HepG2 (cell line): ENCODE results near the gene GOT2. TPM values are rescaled to one million over a fixed set of nuclear protein-coding genes. Genes with fewer than 3 reads are reported as not detected.

Experiments
- BORCS8-MEF2B ChIP-seq: sonication (generic); formaldehyde crosslinking; IDR thresholded peaks from 2 replicates; pipeline ENCODE4 v1.8.0; 2022; ENCODE audit warnings: mild to moderate bottlenecking, missing genetic modification reagents
- ESRRA ChIP-seq: sonication (generic); formaldehyde crosslinking; IDR thresholded peaks from 2 replicates; pipeline ENCODE4 v1.5.1; 2020; ENCODE audit warnings: mild to moderate bottlenecking, low read depth, missing genetic modification reagents
- FOXA3 ChIP-seq: IDR thresholded peaks from 2 replicates; pipeline ENCODE4 v1.6.1; 2016; ENCODE audit warnings: missing genetic modification reagents, missing compliant biosample characterization
- GMEB2 ChIP-seq: IDR thresholded peaks from 2 replicates; pipeline ENCODE4 v1.6.1; 2016; ENCODE audit warnings: missing biosample characterization, missing genetic modification reagents, low read depth
- GRHL1 ChIP-seq: sonication (generic); formaldehyde crosslinking; conservative IDR thresholded peaks from 2 replicates; pipeline ENCODE4 v1.8.0; 2022; ENCODE audit warnings: missing genetic modification reagents
- RORA ChIP-seq: sonication (generic); formaldehyde crosslinking; IDR thresholded peaks from 2 replicates; pipeline ENCODE4 v1.5.0; 2020; ENCODE audit warnings: mild to moderate bottlenecking, missing genetic modification reagents, moderate library complexity
- SOX6 ChIP-seq, 2 experiments: fragments of 450-650 bp in 1 of 2; sonication (generic) in 1 of 2; formaldehyde crosslinking in 1 of 2; IDR thresholded peaks; 2 replicates each; pipeline versions ENCODE4 v1.4.0 to v1.6.1; 2017 to 2020; ENCODE audit warnings: antibody characterized with exemption in 1 of 2, mild to moderate bottlenecking in 1 of 2, missing genetic modification reagents in 1 of 2
- TCF12 ChIP-seq, 2 experiments: fragments of 450-650 bp in 1 of 2; sonication (generic) in 1 of 2; formaldehyde crosslinking in 1 of 2; IDR thresholded peaks; 2 replicates each; pipeline versions ENCODE4 v1.6.1 to v1.8.0; 2017 to 2022; ENCODE audit warnings: antibody characterized with exemption in 1 of 2, mild to moderate bottlenecking in 1 of 2, missing genetic modification reagents in 1 of 2, moderate library complexity in 1 of 2
- TCF7 ChIP-seq: sonication (generic); IDR thresholded peaks from 2 replicates; pipeline ENCODE4 v1.6.1; 2016; ENCODE audit warnings: antibody characterized with exemption, low read depth
- TRAFD1 ChIP-seq: sonication (generic); formaldehyde crosslinking; IDR thresholded peaks from 2 replicates; pipeline ENCODE4 v1.5.1; 2020; ENCODE audit warnings: missing genetic modification reagents, mild to moderate bottlenecking, borderline replicate concordance
- ZNF687 ChIP-seq: sonication (generic); formaldehyde crosslinking; IDR thresholded peaks from 2 replicates; pipeline ENCODE4 v1.5.1; 2020; ENCODE audit warnings: mild to moderate bottlenecking, missing genetic modification reagents, moderate library complexity
- polyA plus RNA-seq, 8 experiments: library from polyadenylated mRNA; depleted of rRNA in 3 of 8; stranded (reverse) in 7 of 8; unstranded in 1 of 8; fragments of >200 nt; fragmentation: Illumina TruSeq in 4 of 8; extraction: Trizol in 4 of 8; gene quantifications; 2 replicates each; pipeline versions ENCODE4 v1.2.1 to v1.2.3, GENCODE V29; 2011 to 2016; ENCODE audit warnings: low read depth in 4 of 8, missing spikeins in 1 of 8, mixed read lengths in 1 of 8; ENCODE audit not compliant: insufficient read depth in 1 of 8
- total RNA-seq, 5 experiments: library from RNA; depleted of rRNA; stranded (reverse); fragments of >200 nt; fragmentation: Illumina TruSeq; extraction: Trizol; gene quantifications; 2 replicates each; pipeline ENCODE4 v1.2.3, GENCODE V29; 2016; ENCODE audit warnings: low read depth in 1 of 5
- TF ChIP-seq, protein P1 (sequence below): IDR thresholded peaks from 2 replicates; pipeline ENCODE4 v1.6.1; 2012; ENCODE audit warnings: inconsistent platforms

GOT2 gene
- total and polyA plus RNA-seq, 2 of the 13 experiments (the other 11 are each of a cell fraction or from before 2014, with no cell fraction given) = 32.6 to 121 TPM

- peak; percentile 34; the same call in 1 of the 2 replicates for TF ChIP-seq GMEB2 (CRISPR knock-in tag)
- no peak for TF ChIP-seq RORA (CRISPR knock-in tag)
- peak; percentile 73; the same call in 1 of the 2 replicates for TF ChIP-seq ESRRA (CRISPR knock-in tag)
- TF ChIP-seq FOXA3 (CRISPR knock-in tag) = peak; percentile 84
- TF ChIP-seq, protein P1, sequence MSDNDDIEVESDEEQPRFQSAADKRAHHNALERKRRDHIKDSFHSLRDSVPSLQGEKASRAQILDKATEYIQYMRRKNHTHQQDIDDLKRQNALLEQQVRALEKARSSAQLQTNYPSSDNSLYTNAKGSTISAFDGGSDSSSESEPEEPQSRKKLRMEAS = peak; percentile 91
- TF ChIP-seq TCF12 (IDR thresholded peaks at IDR 0.05) = no peak
- TF ChIP-seq TCF12 (CRISPR knock-in tag; IDR thresholded peaks at IDR 0.05) = peak; percentile 60; the same call in 1 of the 2 replicates
- peak; percentile 92 for TF ChIP-seq ZNF687
- TF ChIP-seq GRHL1 = no peak
- TF ChIP-seq TCF7 = no peak
- no peak for TF ChIP-seq SOX6 (IDR thresholded peaks at IDR 0.05)
- peak; percentile 84 for TF ChIP-seq SOX6 (CRISPR knock-in tag; IDR thresholded peaks at IDR 0.05)
- peak; percentile 89 for TF ChIP-seq BORCS8-MEF2B (CRISPR knock-in tag)
- no peak for TF ChIP-seq TRAFD1
Measured at GRCh38 chr16:58733671-58734458, at the start of gene GOT2 (continued).
